Uterus (tissue), 2 donors: ENCODE results near the gene TCEANC.

Source experiments
- CTCF ChIP-seq, 4 experiments: fragments of 200-600 bp in 2 of 4; fragments of 450-650 bp in 2 of 4; sonication (generic) in 2 of 4; IDR thresholded peaks; one replicate each; pipeline ENCODE4 v1.5.1; 2016 to 2019; ENCODE audit warnings: antibody characterized with exemption in 4 of 4, mild to moderate bottlenecking in 2 of 4, moderate library complexity in 1 of 4
- POLR2A ChIP-seq, 2 donors: fragments of 450-650 bp; IDR thresholded peaks; one replicate each; pipeline ENCODE4 v1.6.1; 2016; ENCODE audit warnings: antibody characterized with exemption in 2 of 2, mild to moderate bottlenecking in 1 of 2, moderate library complexity in 1 of 2

DNA sequence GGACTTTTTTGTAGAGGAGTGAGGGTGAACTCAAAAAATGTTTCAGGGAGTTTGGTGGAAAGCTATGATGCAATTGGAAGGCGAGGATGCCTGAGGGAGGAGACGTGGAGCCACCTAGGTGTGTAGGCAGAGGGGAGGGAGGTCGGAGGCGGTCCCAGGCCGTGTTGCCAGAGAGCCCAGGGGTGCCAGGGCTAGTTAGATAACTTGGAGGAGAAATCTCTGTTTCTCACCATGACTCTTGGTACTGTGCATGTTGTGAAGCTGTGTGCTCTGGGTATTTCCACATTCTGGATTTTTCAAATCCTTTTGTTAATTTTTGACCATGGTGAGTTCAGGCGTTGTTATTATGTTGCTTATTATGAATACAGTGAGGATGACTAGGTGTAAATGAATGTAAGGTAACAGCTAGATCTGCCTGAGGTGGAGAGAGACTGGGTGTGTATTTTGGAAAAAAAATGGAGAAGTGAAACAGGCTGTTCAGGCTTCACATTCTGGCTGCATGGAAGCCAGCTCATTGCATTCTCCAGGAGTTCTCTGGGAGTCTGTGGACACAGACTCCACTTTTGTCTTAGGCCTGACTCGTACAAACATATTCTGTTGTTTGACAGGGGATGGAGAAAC, 40.5 kb downstream of the TCEANC start:
- TF ChIP-seq POLR2A (IDR thresholded peaks at IDR 0.05) (no peak), CTCF (IDR thresholded peaks at IDR 0.05) (no peak)
